ENCODE measurements around the gene C9orf43. TPM values are rescaled to one million over a fixed set of nuclear protein-coding genes. Genes with fewer than 3 reads are reported as not detected.

The C9orf43 gene
- total and polyA plus RNA-seq, 10 of the 15 experiments (the other 5 are each of a cell fraction or from before 2014, with no cell fraction given): 0.08 to 0.79 (median 0.55) TPM

GRCh38 chr9:113426701-113427100 is 16.2 kb downstream of the C9orf43 start:
- POLR2A ChIA-PET: no interaction called here
- in situ Hi-C loops (cut with MboI) (no loop called here), intact Hi-C loops (cut with micrococcal nuclease; ENCODE audit: unreplicated experiment) (no loop called here)
- Histone ChIP-seq H3K79me2 (ENCODE audit: control insufficient read depth, insufficient read depth, low read length) (no peaks in the 10 kb centered on the region), H3K9ac (ENCODE audit: control insufficient read depth, insufficient read depth, low read length) (no peak overlapping the region), H3K4me3 (no peak overlapping the region), H4K20me1 (ENCODE audit: control insufficient read depth, insufficient read depth) (no peaks in the 10 kb centered on the region), H3K9me3 (replicated peaks; ENCODE audit: control insufficient read depth, insufficient read depth, low read length) (no peaks in the 10 kb centered on the region), H2AFZ (ENCODE audit: control insufficient read depth, low read depth, low read length) (no peak overlapping the region), H3K4me1 (ENCODE audit: control insufficient read depth, insufficient read depth, low read length) (no peaks in the 10 kb centered on the region), H3K4me2 (ENCODE audit: control insufficient read depth, insufficient read depth) (no peak overlapping the region), H3K27me3 (replicated peaks in 1 of 2; ENCODE audit: control insufficient read depth in 2 of 2, insufficient read depth in 2 of 2, low read length in 1 of 2) (no peaks in the 10 kb centered on the region), H3K27ac (ENCODE audit: control insufficient read depth, insufficient read depth) (no peak overlapping the region), H3K36me3 (ENCODE audit: control insufficient read depth in 2 of 2, insufficient read depth in 2 of 2, low read length in 1 of 2) (no peaks in the 10 kb centered on the region)
- BruUV-seq (replicated peaks): no TSS peak
- ATAC-seq (no peak), FAIRE-seq (no peak), DNase-seq (ENCODE audit: low read depth, low spot score) (no peak)
- CTCF ChIA-PET: interaction anchor here (0.8 to 1.0 kb wide), 4 partner anchors 19 to 230 kb away, joined by 3 to 4 read pairs (median 3); partner anchors contain the start of gene ALAD
- SMC1A ChIA-PET (ENCODE audit: uncharacterized antibody, unreplicated experiment): interaction anchor here (0.7 kb wide), 2 partner anchors 94 to 152 kb away, joined by 3 read pairs; partner anchors contain the start of gene CDC26
- RAD21 ChIA-PET (ENCODE audit: unreplicated experiment): no interaction called here
- 0% methylated on average over 1 of the region's 1 CpG for WGBS (ENCODE audit: insufficient coverage, insufficient replicate concordance, low lambda C conversion rate, missing lambda C conversion rate)
- TF ChIP-seq TCF7 (IDR thresholded peaks at IDR 0.05; ENCODE audit: borderline replicate concordance) (no peak), STAT3 (IDR thresholded peaks at IDR 0.05; ENCODE audit: low read depth, low read length) (no peak), IKZF2 (IDR thresholded peaks at IDR 0.05) (no peak), REST (IDR thresholded peaks at IDR 0.05; ENCODE audit: low read depth, low read length) (no peak), CREM (IDR thresholded peaks at IDR 0.05; ENCODE audit: low read depth) (no peak), BRCA1 (IDR thresholded peaks at IDR 0.05; ENCODE audit: low read depth, low read length) (no peak), TARDBP (IDR thresholded peaks at IDR 0.05; ENCODE audit: borderline replicate concordance) (no peak), TBL1XR1 (IDR thresholded peaks at IDR 0.05; ENCODE audit: low read depth, low read length) (no peak), CEBPB (IDR thresholded peaks at IDR 0.05; ENCODE audit: borderline replicate concordance in 1 of 2, low read depth in 2 of 2, low read length in 2 of 2) (no peak), NBN (IDR thresholded peaks at IDR 0.05) (no peak), SIN3A (IDR thresholded peaks at IDR 0.05; ENCODE audit: low read depth, low read length) (no peak), SMAD5 (IDR thresholded peaks at IDR 0.05; ENCODE audit: low read depth) (no peak), NFXL1 (IDR thresholded peaks at IDR 0.05; ENCODE audit: borderline replicate concordance) (no peak)
- TF ChIP-seq, protein P1, sequence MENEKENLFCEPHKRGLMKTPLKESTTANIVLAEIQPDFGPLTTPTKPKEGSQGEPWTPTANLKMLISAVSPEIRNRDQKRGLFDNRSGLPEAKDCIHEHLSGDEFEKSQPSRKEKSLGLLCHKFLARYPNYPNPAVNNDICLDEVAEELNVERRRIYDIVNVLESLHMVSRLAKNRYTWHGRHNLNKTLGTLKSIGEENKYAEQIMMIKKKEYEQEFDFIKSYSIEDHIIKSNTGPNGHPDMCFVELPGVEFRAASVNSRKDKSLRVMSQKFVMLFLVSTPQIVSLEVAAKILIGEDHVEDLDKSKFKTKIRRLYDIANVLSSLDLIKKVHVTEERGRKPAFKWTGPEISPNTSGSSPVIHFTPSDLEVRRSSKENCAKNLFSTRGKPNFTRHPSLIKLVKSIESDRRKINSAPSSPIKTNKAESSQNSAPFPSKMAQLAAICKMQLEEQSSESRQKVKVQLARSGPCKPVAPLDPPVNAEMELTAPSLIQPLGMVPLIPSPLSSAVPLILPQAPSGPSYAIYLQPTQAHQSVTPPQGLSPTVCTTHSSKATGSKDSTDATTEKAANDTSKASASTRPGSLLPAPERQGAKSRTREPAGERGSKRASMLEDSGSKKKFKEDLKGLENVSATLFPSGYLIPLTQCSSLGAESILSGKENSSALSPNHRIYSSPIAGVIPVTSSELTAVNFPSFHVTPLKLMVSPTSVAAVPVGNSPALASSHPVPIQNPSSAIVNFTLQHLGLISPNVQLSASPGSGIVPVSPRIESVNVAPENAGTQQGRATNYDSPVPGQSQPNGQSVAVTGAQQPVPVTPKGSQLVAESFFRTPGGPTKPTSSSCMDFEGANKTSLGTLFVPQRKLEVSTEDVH (IDR thresholded peaks at IDR 0.05; ENCODE audit: low read depth, partially characterized antibody): no peak
- TF ChIP-seq, protein P2, sequence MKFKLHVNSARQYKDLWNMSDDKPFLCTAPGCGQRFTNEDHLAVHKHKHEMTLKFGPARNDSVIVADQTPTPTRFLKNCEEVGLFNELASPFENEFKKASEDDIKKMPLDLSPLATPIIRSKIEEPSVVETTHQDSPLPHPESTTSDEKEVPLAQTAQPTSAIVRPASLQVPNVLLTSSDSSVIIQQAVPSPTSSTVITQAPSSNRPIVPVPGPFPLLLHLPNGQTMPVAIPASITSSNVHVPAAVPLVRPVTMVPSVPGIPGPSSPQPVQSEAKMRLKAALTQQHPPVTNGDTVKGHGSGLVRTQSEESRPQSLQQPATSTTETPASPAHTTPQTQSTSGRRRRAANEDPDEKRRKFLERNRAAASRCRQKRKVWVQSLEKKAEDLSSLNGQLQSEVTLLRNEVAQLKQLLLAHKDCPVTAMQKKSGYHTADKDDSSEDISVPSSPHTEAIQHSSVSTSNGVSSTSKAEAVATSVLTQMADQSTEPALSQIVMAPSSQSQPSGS (IDR thresholded peaks at IDR 0.05; ENCODE audit: low read length): no peak
